ENCODE data around the gene CAPZA1.
"Not testable (repeated sequence)": the region's sequence is repeated elsewhere in the genome, so short reads cannot be mapped to it uniquely, and the experiment has no call there.

CAPZA1 gene

GRCh38 chr1:112619518-112620376 lies at the start of gene CAPZA1:
Gene CAPZA1, plus strand, starts transcription at chr1:112619832. Its CDS starts 13 bp downstream, at chr1:112619845.
- DNase-seq: peak; percentile 88

- no peak for DNase-seq
Observed at GRCh38 chr1:112575154-112575804, 44.4 kb upstream of the CAPZA1 start.

GRCh38 chr1:112576240-112576639 lies 43.4 kb upstream of the CAPZA1 start:
- DNase-seq: no peak

- no peak for DNase-seq
Observed at GRCh38 chr1:112579801-112580510, 39.7 kb upstream of the CAPZA1 start.

- DNase-seq: no peak
Observed at GRCh38 chr1:112581586-112582192, 37.9 kb upstream of the CAPZA1 start.

- no peak for DNase-seq
Observed at GRCh38 chr1:112583366-112583765, 36.3 kb upstream of the CAPZA1 start.

- DNase-seq: no peak
Observed at GRCh38 chr1:112589766-112590165, 29.9 kb upstream of the CAPZA1 start.

GRCh38 chr1:112594208-112594876 lies 25.3 kb upstream of the CAPZA1 start:
- DNase-seq: no peak

GRCh38 chr1:112599477-112599876 lies 20.2 kb upstream of the CAPZA1 start:
- DNase-seq: no peak

GRCh38 chr1:112603012-112603411 lies 16.6 kb upstream of the CAPZA1 start:
- no peak for DNase-seq

- no peak for DNase-seq
Observed at GRCh38 chr1:112603541-112603940, 16.1 kb upstream of the CAPZA1 start.

- DNase-seq: no peak
Observed at GRCh38 chr1:112605633-112606327, 13.9 kb upstream of the CAPZA1 start.

- no peak for DNase-seq
Observed at GRCh38 chr1:112614460-112615065, 5.1 kb upstream of the CAPZA1 start.

- no peak for DNase-seq
Observed at GRCh38 chr1:112618114-112618720, 1.4 kb upstream of the CAPZA1 start.

GRCh38 chr1:112618721-112619517 lies 713 bp upstream of the CAPZA1 start, which contains the start of gene ST7L:
Gene ST7L, minus strand, starts transcription at chr1:112619141. Its CDS starts 28 bp downstream, at chr1:112619113.
- DNase-seq: peak; percentile 65

GRCh38 chr1:112620377-112620695 lies 704 bp downstream of the CAPZA1 start:
- DNase-seq: no peak

- DNase-seq: not testable (repeated sequence)
Observed at GRCh38 chr1:112624493-112624892, 4.9 kb downstream of the CAPZA1 start.

GRCh38 chr1:112625696-112626095 lies 6.1 kb downstream of the CAPZA1 start:
- no peak for DNase-seq

- DNase-seq: no peak
Observed at GRCh38 chr1:112626193-112626592, 6.6 kb downstream of the CAPZA1 start.

- no peak for DNase-seq
Observed at GRCh38 chr1:112626887-112627286, 7.3 kb downstream of the CAPZA1 start.

All from activated naive CD4-positive, alpha-beta T cell treated with anti-CD3 and anti-CD28 coated beads, Interleukin-2, amount 50 U/mL, for 16 hours (primary cell).